Measurements from ENCODE around the gene RERE.

RERE gene

GRCh38 chr1:8822373-8823294, 5.2 kb upstream of the RERE start (continued):
- TF ChIP-seq, protein P1, sequence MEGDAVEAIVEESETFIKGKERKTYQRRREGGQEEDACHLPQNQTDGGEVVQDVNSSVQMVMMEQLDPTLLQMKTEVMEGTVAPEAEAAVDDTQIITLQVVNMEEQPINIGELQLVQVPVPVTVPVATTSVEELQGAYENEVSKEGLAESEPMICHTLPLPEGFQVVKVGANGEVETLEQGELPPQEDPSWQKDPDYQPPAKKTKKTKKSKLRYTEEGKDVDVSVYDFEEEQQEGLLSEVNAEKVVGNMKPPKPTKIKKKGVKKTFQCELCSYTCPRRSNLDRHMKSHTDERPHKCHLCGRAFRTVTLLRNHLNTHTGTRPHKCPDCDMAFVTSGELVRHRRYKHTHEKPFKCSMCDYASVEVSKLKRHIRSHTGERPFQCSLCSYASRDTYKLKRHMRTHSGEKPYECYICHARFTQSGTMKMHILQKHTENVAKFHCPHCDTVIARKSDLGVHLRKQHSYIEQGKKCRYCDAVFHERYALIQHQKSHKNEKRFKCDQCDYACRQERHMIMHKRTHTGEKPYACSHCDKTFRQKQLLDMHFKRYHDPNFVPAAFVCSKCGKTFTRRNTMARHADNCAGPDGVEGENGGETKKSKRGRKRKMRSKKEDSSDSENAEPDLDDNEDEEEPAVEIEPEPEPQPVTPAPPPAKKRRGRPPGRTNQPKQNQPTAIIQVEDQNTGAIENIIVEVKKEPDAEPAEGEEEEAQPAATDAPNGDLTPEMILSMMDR (tag by site-specific recombination; IDR thresholded peaks at IDR 0.05): no peak
- TF ChIP-seq IKZF3 (tag by site-specific recombination; IDR thresholded peaks at IDR 0.05): peak; percentile 94
- no peak for TF ChIP-seq ZNF302 (tag by site-specific recombination; IDR thresholded peaks at IDR 0.05; ENCODE audit: low read depth)
- TF ChIP-seq ZNF768 (tag by site-specific recombination; IDR thresholded peaks at IDR 0.05): no peak
- TF ChIP-seq ZNF561 (tag by site-specific recombination; IDR thresholded peaks at IDR 0.05; ENCODE audit: borderline replicate concordance): peak; percentile 94
- no peak for TF ChIP-seq ZNF114 (tag by site-specific recombination; IDR thresholded peaks at IDR 0.05)
- TF ChIP-seq ZNF133 (tag by site-specific recombination; IDR thresholded peaks at IDR 0.05): 0 out of 2 replicates have a peak, but pooled peaks have one; percentile 48
- peak; percentile 62 for TF ChIP-seq ZBTB8A (tag by site-specific recombination; IDR thresholded peaks at IDR 0.05)
- peak; percentile 77 for TF ChIP-seq ZNF335 (tag by site-specific recombination; conservative IDR thresholded peaks at IDR 0.05)
- TF ChIP-seq ZBTB7A (tag by site-specific recombination; IDR thresholded peaks at IDR 0.05; ENCODE audit: low read depth): no peak; the same call in 1 of the 2 replicates
- no peak for TF ChIP-seq ZNF449 (tag by site-specific recombination; IDR thresholded peaks at IDR 0.05)
- peak; percentile 77 for TF ChIP-seq ZIC2 (tag by site-specific recombination; IDR thresholded peaks at IDR 0.05)
- peak; percentile 36; the same call in 1 of the 2 replicates for TF ChIP-seq GLIS1 (tag by site-specific recombination; IDR thresholded peaks at IDR 0.05)
- TF ChIP-seq, protein P2, sequence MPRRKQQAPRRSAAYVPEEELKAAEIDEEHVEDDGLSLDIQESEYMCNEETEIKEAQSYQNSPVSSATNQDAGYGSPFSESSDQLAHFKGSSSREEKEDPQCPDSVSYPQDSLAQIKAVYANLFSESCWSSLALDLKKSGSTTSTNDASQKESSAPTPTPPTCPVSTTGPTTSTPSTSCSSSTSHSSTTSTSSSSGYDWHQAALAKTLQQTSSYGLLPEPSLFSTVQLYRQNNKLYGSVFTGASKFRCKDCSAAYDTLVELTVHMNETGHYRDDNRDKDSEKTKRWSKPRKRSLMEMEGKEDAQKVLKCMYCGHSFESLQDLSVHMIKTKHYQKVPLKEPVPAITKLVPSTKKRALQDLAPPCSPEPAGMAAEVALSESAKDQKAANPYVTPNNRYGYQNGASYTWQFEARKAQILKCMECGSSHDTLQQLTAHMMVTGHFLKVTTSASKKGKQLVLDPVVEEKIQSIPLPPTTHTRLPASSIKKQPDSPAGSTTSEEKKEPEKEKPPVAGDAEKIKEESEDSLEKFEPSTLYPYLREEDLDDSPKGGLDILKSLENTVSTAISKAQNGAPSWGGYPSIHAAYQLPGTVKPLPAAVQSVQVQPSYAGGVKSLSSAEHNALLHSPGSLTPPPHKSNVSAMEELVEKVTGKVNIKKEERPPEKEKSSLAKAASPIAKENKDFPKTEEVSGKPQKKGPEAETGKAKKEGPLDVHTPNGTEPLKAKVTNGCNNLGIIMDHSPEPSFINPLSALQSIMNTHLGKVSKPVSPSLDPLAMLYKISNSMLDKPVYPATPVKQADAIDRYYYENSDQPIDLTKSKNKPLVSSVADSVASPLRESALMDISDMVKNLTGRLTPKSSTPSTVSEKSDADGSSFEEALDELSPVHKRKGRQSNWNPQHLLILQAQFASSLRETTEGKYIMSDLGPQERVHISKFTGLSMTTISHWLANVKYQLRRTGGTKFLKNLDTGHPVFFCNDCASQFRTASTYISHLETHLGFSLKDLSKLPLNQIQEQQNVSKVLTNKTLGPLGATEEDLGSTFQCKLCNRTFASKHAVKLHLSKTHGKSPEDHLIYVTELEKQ (tag by site-specific recombination; IDR thresholded peaks at IDR 0.05; ENCODE audit: borderline replicate concordance): peak; percentile 83
- no peak for TF ChIP-seq ZNF138 (tag by site-specific recombination; IDR thresholded peaks at IDR 0.05; ENCODE audit: borderline replicate concordance)
- no peak for TF ChIP-seq ZNF221 (tag by site-specific recombination; IDR thresholded peaks at IDR 0.05; ENCODE audit: borderline replicate concordance)
- TF ChIP-seq KLF10 (tag by site-specific recombination; IDR thresholded peaks at IDR 0.05): peak; percentile 85
- TF ChIP-seq ZNF366 (tag by site-specific recombination; conservative IDR thresholded peaks at IDR 0.05): peak; percentile 88
- TF ChIP-seq ZNF530 (tag by site-specific recombination; IDR thresholded peaks at IDR 0.05; ENCODE audit: low read depth): no peak
- no peak for TF ChIP-seq ZNF610 (tag by site-specific recombination; IDR thresholded peaks at IDR 0.05; ENCODE audit: borderline replicate concordance)
- peak; percentile 92 for TF ChIP-seq FEZF1 (tag by site-specific recombination; IDR thresholded peaks at IDR 0.05)
- peak; percentile 81 for TF ChIP-seq PRDM6 (tag by site-specific recombination; IDR thresholded peaks at IDR 0.05)
- TF ChIP-seq ZNF391 (tag by site-specific recombination; IDR thresholded peaks at IDR 0.05; ENCODE audit: borderline replicate concordance, low read depth): no peak
- TF ChIP-seq ZNF140 (tag by site-specific recombination; IDR thresholded peaks at IDR 0.05): no peak
- 0 out of 2 replicates have a peak, but pooled peaks have one; percentile 58 for TF ChIP-seq ZNF2 (tag by site-specific recombination; IDR thresholded peaks at IDR 0.05)
- peak; percentile 94 for TF ChIP-seq ZEB2 (tag by site-specific recombination; IDR thresholded peaks at IDR 0.05)
- TF ChIP-seq ZNF292 (tag by site-specific recombination; IDR thresholded peaks at IDR 0.05; ENCODE audit: borderline replicate concordance, low read depth): no peak
- TF ChIP-seq ZSCAN30 (tag by site-specific recombination; IDR thresholded peaks at IDR 0.05): no peak; the same call in 1 of the 2 replicates
- no peak for TF ChIP-seq ZNF785 (tag by site-specific recombination; IDR thresholded peaks at IDR 0.05)
- TF ChIP-seq GLI4 (tag by site-specific recombination; IDR thresholded peaks at IDR 0.05): no peak
- peak; percentile 73; the same call in 1 of the 2 replicates for TF ChIP-seq GLI2 (tag by site-specific recombination; IDR thresholded peaks at IDR 0.05; ENCODE audit: borderline replicate concordance, low read depth)

Measured in HEK293 (cell line).